Esophagus muscularis mucosa (tissue), 4 donors: ENCODE data around the gene ENTPD5. TPM values are rescaled to one million over a fixed set of nuclear protein-coding genes. Genes with fewer than 3 reads are reported as not detected.

Source experiments
- DNase-seq: peaks from one replicate; pipeline ENCODE4 v3.0.0-alpha.2; 2017; ENCODE audit errors: extremely low spot score
- H3K27ac ChIP-seq, 4 donors: fragments of 200-600 bp; sonication (generic); replicated peaks in 1 of 4; 1 replicate in 3 of 4; 2 replicates in 1 of 4; pipeline ENCODE4 v1.5.1; 2016 to 2019; ENCODE audit warnings: mild to moderate bottlenecking in 1 of 4
- H3K27me3 ChIP-seq, 4 donors: fragments of 200-600 bp; sonication (generic); one replicate each; pipeline versions ENCODE4 v1.5.1 to v1.6.0; 2016 to 2019
- H3K36me3 ChIP-seq, 4 donors: fragments of 200-600 bp; sonication (generic); one replicate each; pipeline ENCODE4 v1.5.1; 2016 to 2019
- H3K4me1 ChIP-seq, 4 donors: fragments of 200-600 bp; sonication (generic); one replicate each; pipeline ENCODE4 v1.5.1; 2016 to 2019
- H3K4me3 ChIP-seq, 4 donors: fragments of 200-600 bp; sonication (generic); 1 replicate in 2 of 4; 2 replicates in 2 of 4; pipeline ENCODE4 v1.5.1; 2016 to 2019; ENCODE audit warnings: mild to moderate bottlenecking in 4 of 4, moderate library complexity in 1 of 4
- H3K9me3 ChIP-seq, 4 donors: fragments of 200-600 bp; sonication (generic); 1 replicate in 3 of 4; 2 replicates in 1 of 4; pipeline ENCODE4 v1.5.1; 2016 to 2019
- EP300 ChIP-seq: sonication (generic); formaldehyde crosslinking; IDR thresholded peaks from one replicate; pipeline ENCODE4 v1.6.1; 2017; ENCODE audit warnings: antibody characterized with exemption
- POLR2A ChIP-seq: fragments of 450-650 bp; IDR thresholded peaks from one replicate; pipeline ENCODE4 v1.6.1; 2017; ENCODE audit warnings: antibody characterized with exemption, moderate library complexity, mild to moderate bottlenecking, low read depth
- POLR2AphosphoS5 ChIP-seq, 2 donors: sonication (generic); formaldehyde crosslinking; IDR thresholded peaks; one replicate each; pipeline ENCODE4 v1.6.1; 2017; ENCODE audit warnings: antibody characterized with exemption in 2 of 2
- WGBS: methylation state at CpG from one replicate; pipeline ENCODE4 v1.1.5; 2018; 5-methylcytosine and 5-hydroxymethylcytosine counted together
- intact Hi-C: fragments of 100-400 bp; cut with DNase I; formaldehyde crosslinking; loops from one replicate; pipeline ENCODE4 v1.15.1; 2023
- total RNA-seq, 4 donors: library from RNA; depleted of rRNA; stranded (reverse); fragments of >200 nt; gene quantifications; one replicate each; pipeline versions ENCODE4 v1.1.0 to v1.2.1, GENCODE V29; 2016
- TF ChIP-seq, protein P1 (sequence below), 3 experiments: fragments of 200-600 bp in 2 of 3; fragments of 450-650 bp in 1 of 3; sonication (generic) in 2 of 3; IDR thresholded peaks; one replicate each; pipeline ENCODE4 v1.5.1; 2017 to 2019; ENCODE audit warnings: antibody characterized with exemption in 3 of 3, mild to moderate bottlenecking in 2 of 3, moderate library complexity in 1 of 3

ENTPD5 gene
- total RNA-seq, 4 donors from 2014 or later, result 5.5 to 9.6 (median 6.0) TPM

DNA sequence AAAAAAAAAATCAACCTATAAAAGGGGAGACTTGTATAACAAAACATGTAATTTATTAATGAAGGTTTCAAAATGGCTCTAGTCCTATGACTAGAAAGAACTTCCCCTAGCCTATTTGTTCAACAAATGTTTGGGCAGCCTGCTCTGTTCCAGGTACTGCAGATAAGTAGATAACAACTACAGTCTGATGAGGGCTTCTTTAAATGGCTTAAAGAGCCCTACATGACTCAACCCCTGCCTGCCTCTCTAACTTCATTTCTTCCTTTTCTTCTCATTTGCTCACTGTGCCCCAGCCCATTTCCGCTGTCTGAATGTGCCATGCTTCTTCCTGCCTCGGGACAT, 43.7 kb upstream of the ENTPD5 start:
- DNase-seq, result no peak
- intact Hi-C loops, result no loop called here
- no peak overlapping the region for H3K27ac ChIP-seq
- WGBS, result 94% methylated on average over 2 of the region's 2 CpGs
- H3K4me1 ChIP-seq, result no peaks in the 10 kb centered on the region
- H3K36me3 ChIP-seq, result peaks cover 62 to 100% (median 94%) of the 10 kb centered on the region in 4 donors
- TF ChIP-seq EP300, result no peak
- TF ChIP-seq POLR2A, result no peak
- TF ChIP-seq, protein P1, sequence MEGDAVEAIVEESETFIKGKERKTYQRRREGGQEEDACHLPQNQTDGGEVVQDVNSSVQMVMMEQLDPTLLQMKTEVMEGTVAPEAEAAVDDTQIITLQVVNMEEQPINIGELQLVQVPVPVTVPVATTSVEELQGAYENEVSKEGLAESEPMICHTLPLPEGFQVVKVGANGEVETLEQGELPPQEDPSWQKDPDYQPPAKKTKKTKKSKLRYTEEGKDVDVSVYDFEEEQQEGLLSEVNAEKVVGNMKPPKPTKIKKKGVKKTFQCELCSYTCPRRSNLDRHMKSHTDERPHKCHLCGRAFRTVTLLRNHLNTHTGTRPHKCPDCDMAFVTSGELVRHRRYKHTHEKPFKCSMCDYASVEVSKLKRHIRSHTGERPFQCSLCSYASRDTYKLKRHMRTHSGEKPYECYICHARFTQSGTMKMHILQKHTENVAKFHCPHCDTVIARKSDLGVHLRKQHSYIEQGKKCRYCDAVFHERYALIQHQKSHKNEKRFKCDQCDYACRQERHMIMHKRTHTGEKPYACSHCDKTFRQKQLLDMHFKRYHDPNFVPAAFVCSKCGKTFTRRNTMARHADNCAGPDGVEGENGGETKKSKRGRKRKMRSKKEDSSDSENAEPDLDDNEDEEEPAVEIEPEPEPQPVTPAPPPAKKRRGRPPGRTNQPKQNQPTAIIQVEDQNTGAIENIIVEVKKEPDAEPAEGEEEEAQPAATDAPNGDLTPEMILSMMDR (IDR thresholded peaks at IDR 0.05), result no peak
- TF ChIP-seq POLR2AphosphoS5 (IDR thresholded peaks at IDR 0.05), result no peak
- H3K9me3 ChIP-seq, result no peaks in the 10 kb centered on the region
- H3K27me3 ChIP-seq, result no peaks in the 10 kb centered on the region
- no peak overlapping the region for H3K4me3 ChIP-seq

DNA sequence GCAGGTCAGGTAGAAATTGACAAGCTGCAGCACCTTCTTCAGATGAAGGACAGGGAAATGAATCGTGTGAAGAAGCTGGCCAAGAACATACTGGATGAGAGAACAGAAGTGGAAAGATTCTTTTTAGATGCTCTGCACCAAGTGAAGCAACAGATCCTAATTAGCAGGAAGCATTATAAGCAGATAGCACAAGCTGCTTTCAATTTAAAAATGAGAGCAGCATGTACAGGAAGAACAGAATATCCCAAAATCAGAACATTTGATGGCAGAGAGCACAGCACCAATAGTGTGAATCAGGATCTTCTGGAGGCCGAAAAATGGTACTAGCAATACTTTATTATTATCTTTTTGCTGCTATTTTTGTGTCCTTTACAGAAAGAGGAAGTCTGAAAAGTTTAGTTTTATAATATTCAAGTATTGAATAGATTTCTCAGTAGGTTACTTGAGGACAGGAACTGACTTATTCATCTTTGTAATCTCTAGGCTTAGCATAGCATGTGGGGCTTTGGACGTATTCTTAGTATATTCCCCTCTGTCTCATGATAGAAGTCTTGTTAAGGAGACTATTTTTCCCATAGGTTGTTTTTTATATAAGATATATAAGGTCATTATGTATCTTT, 30.9 kb upstream of the ENTPD5 start:
- no peaks in the 10 kb centered on the region for H3K27me3 ChIP-seq
- H3K27ac ChIP-seq, result no peak overlapping the region
- TF ChIP-seq POLR2AphosphoS5 (IDR thresholded peaks at IDR 0.05) (no peak), POLR2A (no peak), EP300 (no peak)
- TF ChIP-seq, protein P1 (IDR thresholded peaks at IDR 0.05), result no peak
- H3K4me3 ChIP-seq, result no peak overlapping the region
- peaks cover 0 to 28% (median 13%) of the 10 kb centered on the region in 4 donors for H3K36me3 ChIP-seq
- intact Hi-C loops, result no loop called here
- no peak for DNase-seq
- no peaks in the 10 kb centered on the region for H3K9me3 ChIP-seq
- WGBS, result 69% methylated on average over 3 of the region's 3 CpGs
- no peaks in the 10 kb centered on the region for H3K4me1 ChIP-seq

DNA sequence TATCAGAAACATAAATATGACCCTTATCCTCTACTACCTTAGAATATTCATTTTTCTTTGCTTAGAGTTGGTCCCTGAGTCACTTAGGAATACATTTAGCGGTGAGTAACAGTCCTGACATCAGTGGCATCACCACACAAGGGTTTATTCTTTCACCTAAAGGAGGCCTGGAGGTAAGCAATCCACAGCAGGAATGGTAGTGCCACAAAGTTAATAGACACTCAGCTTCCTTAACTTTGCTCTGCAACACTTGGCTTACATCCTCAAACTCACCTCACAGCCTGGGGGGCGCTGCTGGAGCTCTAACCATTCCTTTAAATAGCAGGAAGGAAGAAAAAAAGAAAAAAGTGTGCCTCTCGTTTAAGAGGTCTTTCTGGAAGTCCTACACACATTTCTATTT, 29.2 kb upstream of the ENTPD5 start:
- 65% methylated on average over 3 of the region's 3 CpGs for WGBS
- Histone ChIP-seq H3K4me3 (no peak overlapping the region), H3K4me1 (no peaks in the 10 kb centered on the region), H3K9me3 (no peaks in the 10 kb centered on the region), H3K27me3 (no peaks in the 10 kb centered on the region), H3K27ac (no peak overlapping the region), H3K36me3 (peaks cover 0 to 40% (median 13%) of the 10 kb centered on the region in 4 donors)
- intact Hi-C loops, result no loop called here
- no peak for DNase-seq
- TF ChIP-seq POLR2A (no peak), EP300 (no peak), POLR2AphosphoS5 (IDR thresholded peaks at IDR 0.05) (no peak)
- TF ChIP-seq, protein P1 (IDR thresholded peaks at IDR 0.05), result no peak

DNA sequence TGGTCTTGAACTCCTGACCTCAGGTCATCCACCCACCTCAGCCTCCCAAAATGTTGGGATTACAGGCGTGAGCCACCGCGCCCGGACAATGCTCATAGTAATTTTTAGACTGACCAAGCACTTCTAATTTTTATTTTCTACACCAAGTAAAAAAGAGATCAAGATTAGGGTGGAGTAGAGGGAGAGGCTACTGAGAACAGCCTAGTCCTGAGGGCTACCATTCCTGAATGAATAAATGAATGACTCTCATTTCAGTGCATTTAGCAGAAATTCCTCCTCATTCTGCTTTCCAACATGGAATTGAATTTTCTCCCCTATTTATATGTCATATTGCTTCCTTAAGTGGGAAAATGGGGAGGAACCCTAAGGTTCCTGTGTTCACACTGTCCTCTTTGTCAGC, 26.4 kb upstream of the ENTPD5 start:
- Histone ChIP-seq H3K36me3 (peaks cover 0 to 62% (median 22%) of the 10 kb centered on the region in 4 donors), H3K27ac (no peak overlapping the region), H3K4me1 (no peaks in the 10 kb centered on the region), H3K27me3 (no peaks in the 10 kb centered on the region), H3K9me3 (no peaks in the 10 kb centered on the region), H3K4me3 (no peak overlapping the region)
- WGBS, result 95% methylated on average over 4 of the region's 4 CpGs
- TF ChIP-seq, protein P1 (IDR thresholded peaks at IDR 0.05), result no peak
- TF ChIP-seq EP300 (no peak), POLR2A (no peak), POLR2AphosphoS5 (IDR thresholded peaks at IDR 0.05) (no peak)
- intact Hi-C loops, result no loop called here
- DNase-seq, result no peak

DNA sequence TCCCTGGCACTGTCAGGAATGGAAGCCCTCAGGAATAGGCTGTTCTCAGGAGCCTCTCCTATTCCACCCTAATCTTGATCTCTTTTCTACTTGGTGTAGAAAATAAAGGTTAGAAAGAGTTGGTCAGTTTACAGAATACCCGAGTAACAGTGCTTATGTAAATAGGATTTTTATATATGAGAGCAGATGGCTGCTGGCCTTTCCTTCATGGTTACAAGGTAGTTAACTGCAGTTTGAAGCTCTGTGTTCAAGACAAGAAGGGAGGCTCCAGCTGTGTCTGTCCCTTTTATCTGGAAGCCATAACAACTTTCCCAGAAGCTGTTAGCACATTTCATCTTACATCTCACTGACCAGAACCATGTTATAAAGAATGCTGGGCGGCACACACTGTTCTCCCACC, 23.2 kb upstream of the ENTPD5 start:
- Histone ChIP-seq H3K36me3 (peaks cover 0 to 53% (median 18%) of the 10 kb centered on the region in 4 donors), H3K4me1 (no peaks in the 10 kb centered on the region), H3K9me3 (no peaks in the 10 kb centered on the region), H3K27ac (no peak overlapping the region), H3K4me3 (no peak overlapping the region), H3K27me3 (no peaks in the 10 kb centered on the region)
- no peak for TF ChIP-seq EP300
- no peak for TF ChIP-seq POLR2A
- TF ChIP-seq, protein P1 (IDR thresholded peaks at IDR 0.05), result no peak
- no peak for TF ChIP-seq POLR2AphosphoS5 (IDR thresholded peaks at IDR 0.05)
- no peak for DNase-seq
- intact Hi-C loops, result no loop called here
- WGBS, result 82% methylated on average over 2 of the region's 2 CpGs
